GM18505 (cell line): ENCODE measurements around the gene NLRP6.
"Not testable (repeated sequence)": the region's sequence is repeated elsewhere in the genome, so short reads cannot be mapped to it uniquely, and the experiment has no call there.

Experiments used
- ATAC-seq: cut with Tn5 transposase; IDR thresholded peaks from one replicate; pipeline ENCODE4 v1.9.1; 2021; ENCODE audit not compliant: unreplicated experiment
- POLR2A ChIP-seq: IDR thresholded peaks from 4 replicates; pipeline ENCODE4 v1.6.1; 2011; ENCODE audit warnings: borderline replicate concordance; ENCODE audit not compliant: insufficient read depth, insufficient read length; ENCODE audit errors: extremely low read depth

The NLRP6 gene

GRCh38 chr11:332651-333480 is 54.7 kb downstream of the NLRP6 start:
- no peak for ATAC-seq
- no peak for TF ChIP-seq POLR2A

GRCh38 chr11:333616-334263 is 55.5 kb downstream of the NLRP6 start:
- not testable (repeated sequence) for ATAC-seq

- TF ChIP-seq POLR2A, result no peak
- ATAC-seq, result no peak
Measured at GRCh38 chr11:334264-334994, 56.2 kb downstream of the NLRP6 start.
